AG04450 (cell line): ENCODE measurements around the gene SAP30BP. TPM values are rescaled to one million over a fixed set of nuclear protein-coding genes. Genes with fewer than 3 reads are reported as not detected.

Experiments
- CTCF ChIA-PET: fragments of 300-600, 350-600 bp; formaldehyde crosslinking; extraction: SDS; loops from one replicate; lab custom pipeline; 2022; ENCODE audit warnings: antibody characterized with exemption, inconsistent platforms; lab: Charles Lee
- POLR2A ChIA-PET: fragments of 350-600 bp; formaldehyde crosslinking; extraction: SDS; loops from one replicate; lab custom pipeline; 2021; ENCODE audit warnings: antibody characterized with exemption, inconsistent platforms; lab: Yijun Ruan, JAX
- DNase-seq: peaks from one replicate; pipeline ENCODE4 v3.0.0-alpha.2; 2011; ENCODE audit warnings: low read depth, low spot score
- H3K27ac ChIP-seq: one replicate; pipeline ENCODE4 v1.5.1; 2012; ENCODE audit warnings: low read depth, low read length, control low read depth
- H3K27me3 ChIP-seq: one replicate; pipeline ENCODE4 v1.6.0; 2012; ENCODE audit warnings: low read length; ENCODE audit not compliant: control insufficient read depth, insufficient read depth
- H3K4me3 ChIP-seq: 2 replicates; pipeline ENCODE4 v1.5.1; 2011; ENCODE audit warnings: mild to moderate bottlenecking, low read depth, low read length, control low read depth
- H3K9me3 ChIP-seq: 2 replicates; pipeline ENCODE4 v1.5.1; 2012; ENCODE audit warnings: low read length; ENCODE audit not compliant: control insufficient read depth, insufficient read depth
- polyA plus RNA-seq: library from polyadenylated mRNA; depleted of rRNA; stranded (reverse); fragments of >200 nt; gene quantifications from 2 replicates; pipeline ENCODE4 v1.2.3, GENCODE V29; 2011
- TF ChIP-seq, protein P1 (sequence below): IDR thresholded peaks from 2 replicates; pipeline ENCODE4 v1.5.1; 2011; ENCODE audit warnings: low read depth, low read length, control low read depth, inconsistent platforms

The SAP30BP gene
- polyA plus RNA-seq, 1 experiment: 75.4 TPM

GRCh38 chr17:75645889-75646637 is 21.1 kb upstream of the SAP30BP start:
- CTCF ChIA-PET: interaction anchor here (0.9 to 16.8 kb wide), 3 partner anchors 13 to 104 kb away, joined by 3 to 226 read pairs (median 7); partner anchors contain the start of gene SMIM5
- no peak for DNase-seq
- no peak overlapping the region for H3K4me3 ChIP-seq
- no peaks in the 10 kb centered on the region for H3K9me3 ChIP-seq
- TF ChIP-seq, protein P1, sequence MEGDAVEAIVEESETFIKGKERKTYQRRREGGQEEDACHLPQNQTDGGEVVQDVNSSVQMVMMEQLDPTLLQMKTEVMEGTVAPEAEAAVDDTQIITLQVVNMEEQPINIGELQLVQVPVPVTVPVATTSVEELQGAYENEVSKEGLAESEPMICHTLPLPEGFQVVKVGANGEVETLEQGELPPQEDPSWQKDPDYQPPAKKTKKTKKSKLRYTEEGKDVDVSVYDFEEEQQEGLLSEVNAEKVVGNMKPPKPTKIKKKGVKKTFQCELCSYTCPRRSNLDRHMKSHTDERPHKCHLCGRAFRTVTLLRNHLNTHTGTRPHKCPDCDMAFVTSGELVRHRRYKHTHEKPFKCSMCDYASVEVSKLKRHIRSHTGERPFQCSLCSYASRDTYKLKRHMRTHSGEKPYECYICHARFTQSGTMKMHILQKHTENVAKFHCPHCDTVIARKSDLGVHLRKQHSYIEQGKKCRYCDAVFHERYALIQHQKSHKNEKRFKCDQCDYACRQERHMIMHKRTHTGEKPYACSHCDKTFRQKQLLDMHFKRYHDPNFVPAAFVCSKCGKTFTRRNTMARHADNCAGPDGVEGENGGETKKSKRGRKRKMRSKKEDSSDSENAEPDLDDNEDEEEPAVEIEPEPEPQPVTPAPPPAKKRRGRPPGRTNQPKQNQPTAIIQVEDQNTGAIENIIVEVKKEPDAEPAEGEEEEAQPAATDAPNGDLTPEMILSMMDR: no peak
- H3K27me3 ChIP-seq: no peaks in the 10 kb centered on the region
- POLR2A ChIA-PET: no interaction called here
- H3K27ac ChIP-seq: no peak overlapping the region

DNA sequence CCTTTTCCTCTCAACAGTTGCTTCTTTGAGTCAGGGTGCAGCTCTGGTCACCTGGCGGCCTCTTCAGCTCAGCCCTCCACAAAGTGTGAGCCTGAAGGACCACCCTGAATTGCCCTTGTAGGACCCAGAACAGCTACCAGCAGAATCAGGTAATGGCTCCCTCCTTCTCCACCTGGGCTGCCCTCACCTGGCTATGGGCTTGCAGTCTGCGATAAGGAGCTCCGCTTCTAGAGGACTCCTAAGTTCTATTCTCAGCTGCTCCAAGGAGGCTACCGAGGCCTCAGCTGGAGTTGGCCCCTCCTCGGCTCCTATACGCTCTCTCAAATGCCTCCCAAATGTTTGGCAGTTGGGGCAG is 20.5 kb upstream of the SAP30BP start:
- Histone ChIP-seq H3K9me3 (no peaks in the 10 kb centered on the region), H3K4me3 (no peak overlapping the region), H3K27ac (no peak overlapping the region), H3K27me3 (no peaks in the 10 kb centered on the region)
- CTCF ChIA-PET: interaction anchor here (2.2 to 16.8 kb wide), 2 partner anchors 13 to 101 kb away, joined by 7 to 226 read pairs; partner anchors contain the start of gene SMIM5
- TF ChIP-seq, protein P1: no peak
- POLR2A ChIA-PET: no interaction called here
- no peak for DNase-seq

DNA sequence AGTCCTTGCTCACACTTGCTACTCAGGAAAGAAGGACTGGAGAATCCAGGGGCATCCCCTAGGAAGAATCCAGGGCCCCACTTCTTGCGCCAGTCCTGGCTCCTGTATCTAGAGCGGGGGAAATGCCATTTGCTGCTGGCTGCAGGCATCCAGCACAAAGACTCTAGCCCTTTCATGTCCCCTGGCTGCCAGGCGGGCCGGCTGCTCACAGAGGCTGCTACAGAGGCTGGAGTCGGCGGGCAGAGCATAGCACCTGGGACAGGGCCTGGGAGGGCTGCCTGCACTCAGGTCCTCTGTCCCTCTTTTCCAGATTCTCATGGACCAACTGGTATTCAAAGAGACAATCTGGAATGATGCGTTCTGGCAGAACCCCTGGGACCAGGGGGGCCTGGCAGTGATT is 20.1 kb upstream of the SAP30BP start:
- TF ChIP-seq, protein P1: no peak
- H3K27me3 ChIP-seq: no peaks in the 10 kb centered on the region
- POLR2A ChIA-PET: no interaction called here
- CTCF ChIA-PET: interaction anchor here (2.2 to 16.8 kb wide), 2 partner anchors 14 to 101 kb away, joined by 7 to 226 read pairs; partner anchors contain the start of gene SMIM5
- H3K27ac ChIP-seq: no peak overlapping the region
- H3K4me3 ChIP-seq: no peak overlapping the region
- DNase-seq: no peak
- no peaks in the 10 kb centered on the region for H3K9me3 ChIP-seq

DNA sequence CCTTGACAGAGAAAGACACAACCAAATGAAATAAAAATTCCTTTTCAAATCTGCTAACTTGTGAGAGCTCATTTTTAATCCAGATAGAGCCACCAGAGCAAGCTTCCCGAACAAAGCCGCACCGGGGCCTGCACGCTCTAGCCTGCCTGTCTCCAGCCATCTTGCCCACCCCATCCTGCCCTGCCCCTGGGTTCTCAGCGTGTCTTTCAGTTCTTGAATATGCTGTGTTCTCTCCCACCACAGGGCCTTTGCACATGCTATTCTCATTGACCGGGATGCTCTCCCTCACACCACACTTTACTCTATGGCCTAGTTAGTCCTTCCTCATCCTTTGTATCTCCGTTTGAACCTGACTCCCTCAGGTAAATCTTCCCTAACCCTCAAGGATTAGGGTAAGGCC is 19.2 kb upstream of the SAP30BP start:
- Histone ChIP-seq H3K27ac (no peak overlapping the region), H3K9me3 (no peaks in the 10 kb centered on the region)
- CTCF ChIA-PET: interaction anchor here (2.2 to 16.8 kb wide), 2 partner anchors 15 to 100 kb away, joined by 7 to 226 read pairs; partner anchors contain the start of gene SMIM5

More for the DNA sequence above, 19.2 kb upstream of the SAP30BP start:
- no peak for DNase-seq
- TF ChIP-seq, protein P1: no peak
- POLR2A ChIA-PET: interaction anchor here (0.5 kb wide), 1 partner anchor 231 kb away, joined by 3 read pairs; no protein-coding TSS in a partner anchor
- Histone ChIP-seq H3K27me3 (no peaks in the 10 kb centered on the region), H3K4me3 (no peak overlapping the region)
